Kasumi-1 (cell line): ENCODE results near the gene NDFIP2.

Experiments
- DNase-seq, 2 experiments: peaks; one replicate each; lab custom pipeline; 2025; lab: John Stamatoyannopoulos, UW

The NDFIP2 gene

GRCh38 chr13:79459906-79460305 lies 21.0 kb upstream of the NDFIP2 start:
- DNase-seq = no peak

- no peak for DNase-seq
Measured at GRCh38 chr13:79462895-79463294, 18.1 kb upstream of the NDFIP2 start.

- DNase-seq = no peak
Measured at GRCh38 chr13:79463604-79464003, 17.4 kb upstream of the NDFIP2 start.

- DNase-seq = no peak
Measured at GRCh38 chr13:79466872-79467271, 14.1 kb upstream of the NDFIP2 start.

GRCh38 chr13:79468402-79468801 lies 12.6 kb upstream of the NDFIP2 start:
- DNase-seq = no peak

GRCh38 chr13:79468819-79469218 lies 12.1 kb upstream of the NDFIP2 start:
- DNase-seq = no peak

- DNase-seq = no peak
Measured at GRCh38 chr13:79469608-79470007, 11.3 kb upstream of the NDFIP2 start.

- no peak for DNase-seq
Measured at GRCh38 chr13:79470666-79471065, 10.3 kb upstream of the NDFIP2 start.

- no peak for DNase-seq
Measured at GRCh38 chr13:79475569-79475968, 5.4 kb upstream of the NDFIP2 start.

GRCh38 chr13:79477968-79478367 lies 3.0 kb upstream of the NDFIP2 start:
- DNase-seq = no peak

- no peak for DNase-seq
Measured at GRCh38 chr13:79479882-79480281, 1.1 kb upstream of the NDFIP2 start.

- DNase-seq = no peak
Measured at GRCh38 chr13:79481685-79482052, 714 bp downstream of the NDFIP2 start.

GRCh38 chr13:79482281-79482970 lies 1.5 kb downstream of the NDFIP2 start:
- DNase-seq = peak in 1 of 2 experiments; percentile 6

GRCh38 chr13:79483086-79483706 lies 2.2 kb downstream of the NDFIP2 start:
- DNase-seq = no peak

- DNase-seq = no peak
Measured at GRCh38 chr13:79485014-79485811, 4.3 kb downstream of the NDFIP2 start.

- DNase-seq = no peak
Measured at GRCh38 chr13:79486433-79487188, 5.7 kb downstream of the NDFIP2 start.

GRCh38 chr13:79490326-79490725 lies 9.4 kb downstream of the NDFIP2 start:
- no peak for DNase-seq

GRCh38 chr13:79490824-79491223 lies 9.9 kb downstream of the NDFIP2 start:
- DNase-seq = no peak

- no peak for DNase-seq
Measured at GRCh38 chr13:79491715-79492114, 10.8 kb downstream of the NDFIP2 start.

- no peak for DNase-seq
Measured at GRCh38 chr13:79492313-79492798, 11.4 kb downstream of the NDFIP2 start.

- DNase-seq = no peak
Measured at GRCh38 chr13:79492918-79493594, 12.1 kb downstream of the NDFIP2 start.

GRCh38 chr13:79496188-79496587 lies 15.2 kb downstream of the NDFIP2 start:
- no peak for DNase-seq
